HG02852 (cell line): ENCODE measurements around the gene ISM1.

Experiments
- ATAC-seq: cut with Tn5 transposase; IDR thresholded peaks from one replicate; pipeline ENCODE4 v1.9.1; 2021; ENCODE audit warnings: mild to moderate bottlenecking, moderate library complexity; ENCODE audit not compliant: unreplicated experiment

The ISM1 gene

DNA sequence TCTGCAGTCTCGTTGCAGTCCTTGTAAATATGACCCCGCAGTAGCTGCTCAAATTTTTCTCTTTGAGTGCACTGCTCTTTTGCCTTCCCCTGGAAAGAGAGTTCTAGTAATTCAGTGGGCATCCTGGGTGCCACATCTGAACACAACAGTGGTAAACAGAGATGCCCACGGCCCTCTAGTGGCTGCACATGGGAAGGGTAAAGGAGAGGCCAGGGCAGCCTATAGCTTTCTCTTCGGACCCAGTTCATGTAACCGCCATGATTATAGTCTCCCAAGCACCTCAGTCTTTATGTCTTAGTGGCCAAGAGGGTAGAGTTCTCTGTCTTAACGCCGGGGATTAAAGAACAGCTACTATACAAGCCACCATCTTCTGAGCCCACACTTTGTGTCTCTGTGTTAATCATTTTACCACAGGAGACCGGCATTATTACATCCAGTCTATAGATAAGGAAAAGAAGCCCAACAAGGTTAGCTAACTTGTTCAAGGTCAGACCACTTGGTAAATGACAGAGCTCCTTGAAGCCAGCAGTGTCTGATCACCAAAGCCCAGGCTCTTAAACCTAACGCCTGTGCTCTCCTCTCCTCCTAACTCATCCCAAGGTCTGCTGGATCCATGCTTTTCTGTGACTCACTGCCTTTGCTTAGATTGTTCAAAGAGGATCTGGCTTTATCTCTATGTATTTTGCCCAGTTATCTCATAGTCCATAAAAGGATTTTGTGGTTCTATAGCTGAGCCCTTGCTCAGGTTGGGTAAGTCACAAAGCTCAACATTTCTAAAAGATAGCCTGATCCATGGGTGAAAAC is 81.8 kb downstream of the ISM1 start:
- peak; percentile 75 for ATAC-seq

DNA sequence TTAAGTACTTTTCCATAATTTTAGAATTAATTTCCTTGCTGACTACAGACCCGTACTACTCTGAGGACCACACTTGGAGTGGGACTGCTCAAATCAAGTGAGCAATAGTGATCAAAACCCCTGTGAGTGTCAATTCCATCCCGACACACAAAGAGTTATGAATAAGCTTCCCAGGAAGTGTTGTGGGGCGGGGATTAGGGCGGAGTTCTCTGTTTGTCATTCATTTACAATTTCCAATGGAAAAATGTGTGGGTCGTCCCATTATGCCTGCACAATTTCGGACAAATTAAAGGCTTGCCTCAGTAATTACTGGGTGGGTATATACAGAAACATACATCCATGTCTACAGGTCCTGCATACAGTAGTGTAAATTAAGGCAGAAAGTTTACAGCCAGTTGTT is 84.2 kb downstream of the ISM1 start:
- no peak for ATAC-seq

DNA sequence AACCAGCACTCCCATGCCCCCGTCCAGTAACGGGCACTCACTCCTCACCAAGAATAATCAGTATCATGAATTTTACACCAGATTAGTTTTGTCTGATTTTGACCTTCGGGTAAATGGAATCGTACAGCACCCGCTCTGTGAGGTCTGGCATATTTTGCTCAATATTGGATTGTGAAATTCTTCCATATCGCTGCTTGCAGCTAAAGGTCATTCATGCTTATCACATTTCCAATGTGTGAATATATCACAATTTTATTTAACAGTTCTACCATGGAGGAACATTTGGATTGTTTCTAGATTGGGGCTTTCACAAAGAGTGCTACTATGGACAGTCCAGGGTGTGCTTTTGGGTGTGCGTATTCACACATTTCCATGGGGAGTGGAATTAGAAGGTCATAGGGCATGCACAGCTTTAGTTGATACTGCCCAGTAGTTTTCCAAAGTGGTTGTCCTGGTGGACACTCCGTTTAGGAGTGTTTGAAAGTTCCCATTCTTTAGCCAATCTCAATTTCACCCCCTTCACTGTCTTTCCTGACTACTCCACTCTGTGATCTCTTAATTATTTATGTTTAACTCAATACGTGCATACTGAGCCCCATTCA is 86.6 kb downstream of the ISM1 start:
- no peak for ATAC-seq

DNA sequence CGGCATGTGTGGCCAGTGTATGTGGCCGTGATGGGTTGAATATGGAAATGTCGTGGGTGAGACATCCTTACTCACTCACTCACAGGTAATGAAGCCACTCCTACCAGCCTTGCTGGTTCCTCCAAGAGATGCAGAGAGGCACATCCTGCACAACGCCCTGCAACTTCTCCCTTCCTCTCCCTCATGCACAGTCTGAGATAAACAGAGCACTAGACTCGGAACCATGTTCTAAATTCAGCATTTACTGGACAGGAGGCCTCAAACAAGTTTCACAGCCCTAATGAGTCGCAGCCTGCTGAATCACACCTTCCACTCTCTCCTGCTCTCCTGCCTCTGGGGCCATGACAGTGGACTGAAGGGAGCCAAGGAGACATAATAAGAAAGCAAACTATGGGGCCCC is 91.2 kb downstream of the ISM1 start:
- no peak for ATAC-seq

DNA sequence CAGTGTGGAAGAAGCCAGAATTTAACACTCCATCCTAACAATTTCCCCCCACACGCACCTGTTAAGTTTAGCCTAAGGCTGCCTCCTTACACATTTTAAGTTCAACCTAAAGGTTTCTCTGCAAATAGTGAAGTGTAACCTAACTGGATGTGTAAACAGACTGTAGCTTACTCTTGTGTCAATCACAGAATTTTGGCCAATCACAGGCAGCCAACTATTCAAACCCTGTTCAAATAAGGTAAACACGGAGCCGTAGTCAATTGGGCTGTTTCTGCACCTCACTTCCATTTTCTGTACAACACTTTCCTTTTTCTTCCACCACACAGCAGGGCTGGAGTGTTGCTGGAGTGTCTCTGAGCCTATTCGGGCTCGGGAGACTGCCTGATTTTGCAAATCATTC is 92.1 kb downstream of the ISM1 start:
- no peak for ATAC-seq

DNA sequence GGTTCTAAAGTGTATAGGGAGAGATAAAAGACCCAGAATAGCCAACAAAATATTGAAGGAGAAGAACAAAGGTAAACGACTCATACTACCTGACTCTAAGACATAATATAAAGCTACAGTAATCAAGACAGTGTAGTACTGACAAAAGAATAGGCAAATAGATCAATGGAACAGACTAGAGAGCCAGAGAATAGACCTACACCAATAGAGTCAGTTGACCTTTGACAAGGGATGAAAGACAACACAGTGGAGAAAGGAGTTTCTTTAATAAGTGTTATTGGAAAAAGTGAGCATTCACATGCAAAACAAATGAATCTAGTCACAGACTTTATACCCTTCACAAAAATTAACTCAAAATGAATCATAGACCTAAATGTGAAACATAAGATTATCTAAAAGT is 96.4 kb downstream of the ISM1 start:
- no peak for ATAC-seq

DNA sequence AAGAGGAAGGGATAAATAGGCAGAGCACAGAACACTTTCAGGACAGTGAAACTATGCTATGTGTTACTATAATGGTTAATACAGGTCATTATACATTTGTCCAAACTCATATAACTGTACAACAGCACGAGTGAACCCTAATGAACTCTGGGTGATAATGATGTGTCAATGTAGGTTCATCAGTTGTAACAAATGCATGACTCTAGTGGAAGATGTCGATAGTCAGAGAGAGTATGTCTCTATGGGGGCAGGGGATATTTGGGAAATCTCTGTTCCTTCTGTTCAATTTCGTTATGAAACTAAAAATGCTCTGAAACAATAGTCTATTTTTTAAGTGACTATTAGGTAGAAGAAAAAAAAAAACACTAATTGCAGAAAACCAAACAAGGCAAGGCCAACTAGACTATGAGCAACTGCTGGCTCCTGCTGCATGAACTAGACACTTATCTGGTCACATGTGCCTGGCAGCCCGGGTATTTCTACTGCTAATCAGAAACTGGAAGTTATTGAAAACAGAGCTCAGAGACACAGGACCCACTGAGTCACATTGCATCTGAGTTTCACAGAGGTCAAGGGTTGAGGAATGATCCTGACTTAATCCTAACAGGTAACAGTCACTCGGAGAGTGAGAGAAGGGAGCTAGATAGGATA is 97.9 kb downstream of the ISM1 start:
- ATAC-seq: no peak

DNA sequence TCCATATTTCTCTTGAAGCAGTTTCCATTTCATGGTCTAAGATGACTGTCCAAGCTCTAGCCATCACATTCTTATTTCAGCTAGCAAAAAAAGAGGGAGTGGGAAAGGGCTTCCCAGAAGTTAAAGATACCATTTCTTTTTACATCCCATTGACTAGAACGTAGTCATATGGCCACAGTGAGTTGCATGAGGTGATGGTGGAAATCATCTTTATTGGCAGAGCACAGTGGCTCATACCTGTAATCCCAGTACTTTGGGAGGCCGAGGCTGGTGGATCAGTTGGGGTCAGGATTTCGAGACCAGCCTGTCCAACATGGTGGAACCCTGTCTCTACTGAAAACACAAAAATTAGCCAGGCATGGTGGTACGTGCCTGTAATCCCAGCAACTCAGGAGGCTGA is 99.6 kb downstream of the ISM1 start:
- no peak for ATAC-seq

DNA sequence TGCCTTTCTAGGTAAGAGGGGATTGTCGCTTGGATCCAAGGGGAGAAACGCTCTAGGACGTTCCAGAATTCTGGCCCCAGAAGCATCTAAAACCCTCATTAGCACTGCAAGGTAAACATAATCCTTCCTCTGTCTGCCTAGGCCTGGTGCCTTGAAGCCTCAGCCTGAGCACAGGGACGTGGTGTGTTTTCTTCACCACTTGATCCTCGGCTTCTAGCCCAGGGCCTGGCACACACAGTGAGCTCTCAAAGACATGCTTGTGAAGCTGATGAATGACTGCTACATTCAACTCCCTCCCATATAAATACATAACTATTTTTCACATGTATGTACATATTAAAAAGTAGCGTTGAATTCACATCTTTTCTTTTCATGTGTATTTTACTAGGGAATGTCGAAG is 100.3 kb downstream of the ISM1 start:
- no peak for ATAC-seq

DNA sequence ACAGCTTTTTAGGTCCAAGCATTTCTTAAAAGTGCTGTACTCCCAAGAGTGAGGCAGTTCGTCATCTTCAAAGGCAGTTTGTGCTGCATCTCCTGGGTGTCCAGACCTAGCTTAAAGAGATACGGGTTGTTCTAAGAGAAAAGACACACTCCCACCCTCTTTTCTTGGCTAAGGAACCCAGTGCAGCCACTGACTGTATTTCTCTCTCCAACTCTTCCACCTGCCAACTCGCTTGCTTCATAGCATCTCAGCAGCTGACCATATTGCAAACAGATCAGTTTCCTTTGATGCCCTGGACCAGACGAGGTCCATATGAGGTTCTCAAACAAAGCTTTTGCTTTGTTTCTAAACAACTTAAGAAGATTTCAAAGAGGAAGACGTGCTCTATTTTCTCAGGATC is 101.1 kb downstream of the ISM1 start:
- ATAC-seq: no peak

DNA sequence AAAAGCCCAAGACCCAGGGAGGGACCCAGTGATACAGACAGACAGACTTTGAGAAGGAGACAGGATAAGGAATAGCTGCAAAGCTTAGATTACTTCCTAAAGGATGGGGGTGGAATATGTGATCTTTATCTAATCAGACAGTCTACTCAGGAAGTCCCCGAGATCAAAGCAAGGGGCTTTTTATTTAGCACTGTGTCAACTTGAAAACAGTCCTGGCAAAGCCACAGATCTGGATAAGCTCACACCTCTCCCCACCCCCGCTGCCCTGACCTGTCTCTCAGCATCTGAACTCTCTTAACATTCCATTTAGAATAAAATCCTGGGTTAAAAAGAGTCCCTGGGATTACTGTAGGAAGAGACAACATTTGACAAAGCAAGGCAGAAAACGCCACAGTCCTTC is 101.5 kb downstream of the ISM1 start:
- ATAC-seq: no peak

DNA sequence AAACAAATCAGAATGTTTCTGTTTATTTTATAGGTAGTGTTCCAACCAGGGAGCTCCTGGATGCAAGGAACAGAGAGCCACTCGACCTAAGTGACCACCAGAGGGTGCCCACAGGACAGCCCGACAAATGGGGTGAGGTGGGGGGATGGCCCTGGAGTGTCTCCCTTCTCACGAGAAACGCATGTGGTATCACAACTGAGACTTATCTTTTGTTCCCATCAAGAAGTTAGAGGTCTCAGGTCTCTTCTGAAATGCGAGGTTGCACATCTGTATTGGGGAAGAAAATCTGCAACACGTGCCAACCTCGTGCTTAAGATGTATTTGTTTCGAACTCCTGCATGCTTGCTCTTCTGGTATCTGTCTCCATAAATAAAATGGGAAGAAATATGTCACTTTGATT is 104.0 kb downstream of the ISM1 start:
- ATAC-seq: no peak

DNA sequence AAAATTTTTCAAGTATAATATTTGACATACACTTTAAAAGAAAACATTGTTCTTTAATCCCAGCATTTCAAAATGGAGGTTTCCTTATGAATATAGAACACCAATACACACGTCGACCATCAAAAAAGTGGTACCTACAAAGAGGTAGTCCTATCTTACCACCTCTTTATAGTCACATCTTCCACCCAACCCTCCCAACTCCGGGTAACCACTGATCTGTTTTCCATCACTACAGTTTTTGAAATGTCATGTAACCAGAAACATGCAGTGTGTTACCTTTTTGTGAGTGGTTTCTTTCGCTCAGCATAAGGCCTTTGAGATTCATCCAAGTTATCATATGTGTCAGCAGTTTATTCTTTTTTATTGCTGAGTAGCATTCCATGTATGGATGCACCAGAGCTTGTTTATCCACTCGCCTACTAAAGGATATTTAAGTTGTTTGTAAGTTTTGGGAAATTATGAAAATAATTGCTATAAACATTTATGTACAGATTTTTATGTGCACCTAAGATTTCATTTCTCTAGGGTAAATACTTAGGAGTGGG is 104.8 kb downstream of the ISM1 start:
- ATAC-seq: no peak

DNA sequence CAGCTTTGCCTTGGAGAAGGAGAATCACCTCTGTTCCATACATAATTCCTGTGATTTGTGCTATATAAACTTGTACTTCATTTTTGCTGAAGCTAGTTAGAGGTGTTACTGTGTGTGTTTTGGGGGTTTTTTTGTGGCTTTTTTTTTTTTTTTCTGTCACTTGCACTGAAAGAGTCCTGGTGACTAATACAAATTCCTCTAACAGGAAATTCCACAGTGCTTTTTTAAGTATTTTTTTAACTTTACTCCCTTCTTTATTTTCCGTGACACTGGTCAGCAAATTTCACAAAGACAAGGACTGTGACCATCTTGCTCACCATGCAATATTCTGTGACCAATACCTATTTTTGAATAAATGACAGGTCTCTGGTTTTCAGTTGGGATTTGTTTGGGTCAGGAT is 110.5 kb downstream of the ISM1 start:
- no peak for ATAC-seq

DNA sequence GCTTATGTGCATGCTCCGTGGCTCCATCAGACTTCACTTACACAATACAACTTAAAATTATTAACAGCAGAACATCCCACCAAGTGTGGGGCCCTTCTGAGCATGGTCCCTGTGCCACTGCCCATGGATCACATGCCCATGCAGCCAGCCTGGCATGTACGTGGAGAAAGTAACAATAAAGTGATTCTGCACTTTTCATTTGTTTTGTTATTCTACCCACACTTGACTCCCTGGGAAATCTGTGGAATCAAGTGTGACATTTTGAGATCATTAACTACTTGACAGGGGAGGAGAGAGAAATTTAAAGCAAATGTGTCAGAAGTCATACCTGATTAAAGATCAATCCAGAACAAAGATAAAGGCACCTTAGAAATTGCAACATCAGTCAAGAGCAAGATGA is 112.0 kb downstream of the ISM1 start:
- ATAC-seq: no peak

DNA sequence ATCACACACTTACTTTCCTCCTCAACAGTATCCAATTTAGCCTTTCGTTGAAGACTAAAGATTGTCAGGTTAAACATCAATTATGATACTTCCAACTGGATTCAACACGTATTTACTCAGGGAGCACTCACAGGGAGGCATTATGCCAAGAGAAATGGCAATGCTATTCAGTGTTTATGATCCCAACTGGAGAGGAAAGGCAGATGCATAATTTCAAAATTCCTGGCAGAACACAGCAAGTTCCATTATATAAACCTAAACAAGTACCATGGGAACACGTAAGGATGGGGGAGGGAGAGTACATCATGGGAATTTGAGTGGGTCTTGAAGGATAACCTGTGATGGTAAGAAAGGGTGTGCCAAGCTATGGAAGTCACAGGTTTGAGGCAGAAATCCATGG is 112.7 kb downstream of the ISM1 start:
- no peak for ATAC-seq

DNA sequence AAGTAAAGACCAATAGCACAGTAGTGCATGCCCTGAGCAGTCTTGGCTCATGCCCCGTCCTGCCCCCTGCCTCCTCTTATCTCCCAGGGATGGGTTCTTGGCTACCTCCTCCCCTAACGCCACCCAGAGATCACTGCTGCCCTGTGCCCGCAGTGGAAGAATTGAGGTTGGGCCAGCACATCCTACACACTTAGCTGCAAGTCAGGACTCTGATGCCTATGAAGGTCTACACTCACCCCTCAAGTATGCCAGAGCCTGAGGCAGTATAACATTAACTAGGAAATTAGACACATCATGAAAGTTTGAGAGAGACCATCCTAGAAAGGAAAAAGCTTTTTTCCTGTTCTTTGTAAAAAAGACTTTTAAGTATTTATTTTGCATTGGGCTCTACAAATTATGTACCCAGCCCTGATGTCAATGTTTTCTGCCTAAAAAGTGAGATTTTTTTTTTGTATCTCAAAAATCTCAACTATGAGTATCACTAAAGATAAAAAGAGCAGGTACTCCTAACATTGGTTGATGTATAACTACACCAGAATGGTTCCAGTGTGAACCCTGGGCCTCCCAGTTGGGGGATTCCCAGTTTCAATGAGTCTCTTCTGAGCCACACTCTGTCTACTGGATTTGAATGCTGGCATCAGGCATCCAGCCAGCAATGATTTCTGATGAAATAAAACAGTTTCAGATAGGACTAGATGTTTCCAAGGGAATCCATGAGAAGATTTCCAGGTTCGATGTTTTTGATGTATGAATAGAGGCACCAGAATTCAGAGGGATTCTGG is 115.4 kb downstream of the ISM1 start:
- ATAC-seq: no peak

DNA sequence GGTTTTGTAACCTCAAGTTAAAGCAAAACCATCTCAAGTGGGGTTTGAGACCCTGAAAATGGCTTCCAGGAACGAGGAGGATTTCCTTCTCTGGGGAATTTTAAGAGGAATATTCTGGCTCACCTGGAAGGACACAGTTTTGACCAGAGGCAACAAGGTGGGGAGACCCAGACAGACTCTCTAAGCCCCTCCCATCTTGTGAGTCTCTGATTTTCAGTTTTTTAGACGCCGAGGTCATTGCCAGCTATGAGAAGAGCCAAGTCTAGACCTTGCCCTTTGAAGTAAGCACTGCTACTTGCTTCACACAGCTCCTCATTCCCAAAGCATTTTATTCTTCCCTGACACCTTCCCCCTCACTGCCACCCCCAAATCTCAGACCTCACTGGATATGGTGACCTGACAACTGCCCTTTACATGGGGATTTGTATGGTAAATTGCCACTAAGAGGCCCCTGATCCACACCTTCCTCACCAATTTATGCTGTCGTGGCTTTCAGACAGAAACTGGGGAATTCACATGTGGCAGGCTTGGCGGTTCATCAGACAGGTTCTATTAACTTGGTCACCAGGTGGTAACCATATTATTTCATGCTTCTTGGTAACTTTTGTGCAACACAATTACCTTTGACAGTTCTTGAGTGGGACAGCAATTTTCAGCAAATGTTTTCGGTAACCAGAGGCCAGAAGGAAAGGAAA is 116.2 kb downstream of the ISM1 start:
- no peak for ATAC-seq

DNA sequence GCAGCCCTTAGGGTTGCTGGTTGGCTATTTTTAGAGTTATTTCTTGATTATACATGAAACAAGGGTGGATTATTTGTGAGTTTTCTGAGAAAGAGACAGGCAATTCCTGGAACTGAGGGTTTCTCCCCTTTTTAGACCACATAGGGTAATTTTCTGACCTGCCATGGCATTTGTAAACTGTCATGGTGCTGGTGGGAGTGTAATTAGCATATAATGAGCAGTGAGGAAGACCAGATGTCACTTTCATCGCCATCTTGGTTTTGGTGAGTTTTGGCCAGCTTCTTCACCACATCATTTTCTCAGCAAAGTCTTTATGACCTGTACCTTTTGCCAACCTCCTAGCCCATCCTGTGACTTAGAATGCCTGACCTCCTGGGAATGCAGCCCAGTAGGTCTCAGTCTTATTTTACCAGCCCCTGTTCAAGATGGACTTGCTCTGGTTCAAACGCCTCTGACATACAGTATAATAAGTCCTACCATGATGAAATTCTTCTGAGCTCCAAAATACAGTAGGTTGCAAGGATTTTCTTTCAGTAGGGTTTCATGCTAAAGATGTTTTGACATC is 117.1 kb downstream of the ISM1 start:
- no peak for ATAC-seq

DNA sequence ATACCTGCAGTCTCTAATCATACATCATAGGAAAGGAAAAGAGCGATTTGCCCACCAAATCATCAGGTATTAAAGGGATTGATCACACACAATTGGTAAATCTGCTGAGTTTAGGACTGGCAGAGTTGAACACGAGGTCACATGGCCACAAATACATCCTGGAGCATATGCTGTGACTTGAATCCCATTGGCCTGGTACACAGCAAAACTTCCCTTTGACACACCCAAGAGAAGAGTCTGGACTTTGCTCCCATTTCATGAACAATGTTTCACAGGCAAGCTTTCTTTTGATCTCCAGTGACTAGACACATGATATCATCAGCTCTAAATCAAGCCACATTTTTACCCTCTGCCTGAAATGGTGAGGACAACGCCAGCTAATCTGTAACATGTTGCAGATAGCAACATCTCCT is 117.9 kb downstream of the ISM1 start:
- ATAC-seq: no peak
